ENCODE results near the gene DOCK3. TPM values are rescaled to one million over a fixed set of nuclear protein-coding genes. Genes with fewer than 3 reads are reported as not detected.

DOCK3 gene
- total and polyA plus RNA-seq, 10 of the 15 experiments (the other 5 are each of a cell fraction or from before 2014, with no cell fraction given) = 0.02 to 0.52 (median 0.04) TPM; not detected in 5

- TF ChIP-seq CREB1 (IDR thresholded peaks at IDR 0.05; ENCODE audit: low read depth) (peak; percentile 99), KDM1A (IDR thresholded peaks at IDR 0.05; ENCODE audit: borderline replicate concordance) (no peak), ZBTB4 (CRISPR knock-in tag; IDR thresholded peaks at IDR 0.05) (no peak), STAT1 (conservative IDR thresholded peaks at IDR 0.05) (no peak), USF2 (IDR thresholded peaks at IDR 0.05; ENCODE audit: borderline replicate concordance, low read depth, low read length) (peak; percentile 96), NFXL1 (IDR thresholded peaks at IDR 0.05; ENCODE audit: borderline replicate concordance) (no peak), CEBPB (IDR thresholded peaks at IDR 0.05; ENCODE audit: borderline replicate concordance in 1 of 2, low read depth in 2 of 2, low read length in 2 of 2) (no peak), ZNF207 (IDR thresholded peaks at IDR 0.05; ENCODE audit: borderline replicate concordance) (no peak; the same call in 1 of the 2 replicates), ZNF687 (IDR thresholded peaks at IDR 0.05) (peak; percentile 61; the same call in 1 of the 2 replicates), EP300 (IDR thresholded peaks at IDR 0.05; ENCODE audit: borderline replicate concordance in 1 of 2, control insufficient read depth in 1 of 2, low read depth in 2 of 2, low read length in 2 of 2) (0 out of 4 replicates have a peak, but pooled peaks of 1 of the 2 experiments have one; percentile 12), CTCF (IDR thresholded peaks at IDR 0.05 in 2 of 3, conservative IDR thresholded peaks at IDR 0.05 in 1 of 3; ENCODE audit: control insufficient read depth in 2 of 3, extremely low read depth in 1 of 3, insufficient read depth in 1 of 3, low read depth in 3 of 3, low read length in 3 of 3) (peak; percentile 84 to 93 (median 93); a peak in 4 of 6 replicates), NR2F1 (conservative IDR thresholded peaks at IDR 0.05) (peak; percentile 84), NR2C1 (IDR thresholded peaks at IDR 0.05) (peak; percentile 77), MTA3 (IDR thresholded peaks at IDR 0.05; ENCODE audit: borderline replicate concordance, low read length) (no peak), SP1 (IDR thresholded peaks at IDR 0.05; ENCODE audit: low read depth, low read length) (peak; percentile 71), NBN (IDR thresholded peaks at IDR 0.05) (0 out of 2 replicates have a peak, but pooled peaks have one; percentile 54), EGR1 (IDR thresholded peaks at IDR 0.05; ENCODE audit: borderline replicate concordance in 1 of 2, low read depth in 2 of 2, low read length in 2 of 2) (peak in 1 of 2 experiments; percentile 35; a peak in 1 of 3 replicates), SRF (IDR thresholded peaks at IDR 0.05; ENCODE audit: low read depth in 2 of 2, low read length in 2 of 2) (peak; percentile 22 to 64; a peak in 2 of 4 replicates), TCF7 (IDR thresholded peaks at IDR 0.05; ENCODE audit: borderline replicate concordance) (no peak)
Observed at GRCh38 chr3:51391075-51391565, 716.4 kb downstream of the DOCK3 start, which contains the start of gene RBM15B (continued).
